IMR-90 (cell line): ENCODE results near the gene CA7. TPM values are rescaled to one million over a fixed set of nuclear protein-coding genes. Genes with fewer than 3 reads are reported as not detected.
A peak's percentile ranks its signal among the peaks of the same experiment; 100 is the strongest.

Experiments
- ATAC-seq: fragments of 200-7000 bp; cut with Tn5 transposase; 2 replicates; pipeline ENCODE4 v1.9.1; 2020; ENCODE audit warnings: low read depth, mild to moderate bottlenecking, moderate library complexity
- Bru-seq: library from RNA; stranded (reverse); fragments of 400-500 nt; gene quantifications from one replicate; lab custom pipeline; 2021; lab: Mats Ljungman, UMichigan
- BruChase-seq, 2 experiments: library from RNA; stranded (reverse); fragments of 400-500 nt; gene quantifications; one replicate each; lab custom pipeline; 2021; lab: Mats Ljungman, UMichigan
- BruUV-seq: library from RNA; stranded (reverse); fragments of 400-500 nt; replicated peaks from 2 replicates; lab custom pipeline; 2021; lab: Mats Ljungman, UMichigan
- CTCF ChIA-PET: fragments of 300-600 bp; formaldehyde crosslinking; extraction: SDS; loops from one replicate; lab custom pipeline; 2021; ENCODE audit warnings: antibody characterized with exemption; lab: Yijun Ruan, JAX
- POLR2A ChIA-PET: fragments of 300-600 bp; sonication (Branson Sonifier 250); formaldehyde crosslinking; loops from one replicate; lab custom pipeline; 2022; ENCODE audit warnings: antibody characterized with exemption; ENCODE audit not compliant: unreplicated experiment; lab: Charles Lee
- DNase-seq: peaks from one replicate; pipeline ENCODE4 v3.0.0; 2013
- H2AFZ ChIP-seq: replicated peaks from 2 replicates; pipeline ENCODE3; 2013; ENCODE audit warnings: low read length, mild to moderate bottlenecking; ENCODE audit not compliant: poor library complexity
- H2AK5ac ChIP-seq: 2 replicates; pipeline ENCODE4 v1.6.1; 2013; ENCODE audit warnings: low read depth, low read length, inconsistent platforms
- H2AK9ac ChIP-seq: replicated peaks from 2 replicates; pipeline ENCODE3; 2013; ENCODE audit warnings: mild to moderate bottlenecking, low read depth, low read length, moderate library complexity; ENCODE audit not compliant: poor library complexity
- H2BK120ac ChIP-seq: 2 replicates; pipeline ENCODE4 v1.6.1; 2013; ENCODE audit warnings: low read depth, low read length, inconsistent platforms
- H2BK15ac ChIP-seq: 3 replicates; pipeline ENCODE4 v1.6.1; 2013; ENCODE audit warnings: low read depth, low read length, inconsistent platforms
- H2BK20ac ChIP-seq: 2 replicates; pipeline ENCODE4 v1.6.1; 2013; ENCODE audit warnings: low read depth, mild to moderate bottlenecking, inconsistent platforms, low read length, moderate library complexity
- H2BK5ac ChIP-seq: 2 replicates; pipeline ENCODE4 v1.6.1; 2013; ENCODE audit warnings: mild to moderate bottlenecking, low read depth, low read length, inconsistent platforms; ENCODE audit not compliant: poor library complexity, severe bottlenecking
- H3K14ac ChIP-seq: replicated peaks from 2 replicates; pipeline ENCODE4 v1.6.1; 2013; ENCODE audit warnings: low read depth, low read length, inconsistent platforms
- H3K18ac ChIP-seq: 2 replicates; pipeline ENCODE4 v1.6.1; 2013; ENCODE audit warnings: low read depth, low read length, control low read depth
- H3K23ac ChIP-seq: 2 replicates; pipeline ENCODE4 v1.6.1; 2013; ENCODE audit warnings: low read depth, low read length, inconsistent platforms
- H3K27ac ChIP-seq: 2 replicates; pipeline ENCODE4 v1.5.1; 2013; ENCODE audit warnings: mild to moderate bottlenecking, control low read depth, low read length; ENCODE audit not compliant: insufficient read depth
- H3K27me3 ChIP-seq: 2 replicates; pipeline ENCODE4 v1.6.1; 2013; ENCODE audit warnings: low read length; ENCODE audit not compliant: control insufficient read depth, insufficient read depth
- H3K36me3 ChIP-seq: 2 replicates; pipeline ENCODE4 v1.6.1; 2013; ENCODE audit warnings: low read length, mixed read lengths; ENCODE audit not compliant: control insufficient read depth, insufficient read depth
- H3K4ac ChIP-seq: 2 replicates; pipeline ENCODE4 v1.6.1; 2013; ENCODE audit warnings: low read depth, low read length, inconsistent platforms
- H3K4me1 ChIP-seq: 2 replicates; pipeline ENCODE4 v1.6.1; 2013; ENCODE audit warnings: low read length, mixed read lengths; ENCODE audit not compliant: control insufficient read depth, insufficient read depth
- H3K4me2 ChIP-seq: 2 replicates; pipeline ENCODE4 v1.6.1; 2013; ENCODE audit warnings: low read depth, mild to moderate bottlenecking, control low read depth, low read length, moderate library complexity
- H3K4me3 ChIP-seq: 2 replicates; pipeline ENCODE4 v1.5.1; 2013; ENCODE audit warnings: low read depth, mild to moderate bottlenecking, control low read depth, low read length, moderate library complexity; ENCODE audit not compliant: insufficient read depth
- H3K56ac ChIP-seq: 2 replicates; pipeline ENCODE4 v1.6.1; 2013; ENCODE audit warnings: low read length, inconsistent platforms; ENCODE audit not compliant: insufficient read depth; ENCODE audit errors: extremely low read depth
- H3K79me1 ChIP-seq, 2 experiments: 2 replicates each; pipeline ENCODE4 v1.6.1; 2013; ENCODE audit warnings: low read length in 2 of 2, inconsistent platforms in 1 of 2, low read depth in 1 of 2
- H3K9ac ChIP-seq: 2 replicates; pipeline ENCODE4 v1.6.1; 2013; ENCODE audit warnings: low read depth, low read length, control low read depth
- H3K9me1 ChIP-seq: 2 replicates; pipeline ENCODE4 v1.6.1; 2013; ENCODE audit warnings: low read length, inconsistent platforms; ENCODE audit not compliant: insufficient read depth
- H3K9me3 ChIP-seq: 2 replicates; pipeline ENCODE4 v1.6.1; 2013; ENCODE audit warnings: low read length; ENCODE audit not compliant: control insufficient read depth, insufficient read depth
- H4K20me1 ChIP-seq: 2 replicates; pipeline ENCODE4 v1.6.1; 2013; ENCODE audit warnings: low read length, inconsistent platforms; ENCODE audit not compliant: insufficient read depth
- H4K5ac ChIP-seq: 2 replicates; pipeline ENCODE4 v1.6.1; 2013; ENCODE audit warnings: mild to moderate bottlenecking, low read depth, low read length, control low read depth
- H4K8ac ChIP-seq, 2 experiments: 2 replicates each; pipeline ENCODE4 v1.6.1; 2013; ENCODE audit warnings: low read depth in 2 of 2, low read length in 2 of 2, control low read depth in 1 of 2, inconsistent platforms in 1 of 2
- H4K91ac ChIP-seq: 2 replicates; pipeline ENCODE4 v1.6.1; 2013; ENCODE audit warnings: low read depth, low read length, inconsistent platforms; ENCODE audit not compliant: insufficient read depth
- BHLHE40 ChIP-seq: fragments of 150-350 bp; IDR thresholded peaks from 2 replicates; pipeline ENCODE4 v1.6.1; 2016; ENCODE audit warnings: mild to moderate bottlenecking, low read depth, low read length
- CEBPB ChIP-seq: IDR thresholded peaks from 2 replicates; pipeline ENCODE4 v1.6.1; 2012; ENCODE audit warnings: low read depth, low read length, improper control_type of control experiment
- CTCF ChIP-seq: conservative IDR thresholded peaks from 2 replicates; pipeline ENCODE4 v1.5.1; 2012; ENCODE audit warnings: mild to moderate bottlenecking, low read depth, low read length, improper control_type of control experiment
- ELK1 ChIP-seq: fragments of 150-350 bp; IDR thresholded peaks from 2 replicates; pipeline ENCODE4 v1.6.1; 2016; ENCODE audit warnings: low read depth, mild to moderate bottlenecking, low read length, moderate library complexity, borderline replicate concordance
- FOS ChIP-seq: fragments of 150-350 bp; IDR thresholded peaks from 2 replicates; pipeline ENCODE4 v1.6.1; 2016; ENCODE audit warnings: low read depth, low read length
- MAFK ChIP-seq: IDR thresholded peaks from 2 replicates; pipeline ENCODE4 v1.6.1; 2012; ENCODE audit warnings: low read depth, low read length, improper control_type of control experiment
- MAZ ChIP-seq: IDR thresholded peaks from 2 replicates; pipeline ENCODE4 v1.6.1; 2012; ENCODE audit warnings: low read depth, mild to moderate bottlenecking, low read length, improper control_type of control experiment, moderate library complexity, borderline replicate concordance
- MXI1 ChIP-seq: IDR thresholded peaks from 2 replicates; pipeline ENCODE4 v1.6.1; 2012; ENCODE audit warnings: low read depth, mild to moderate bottlenecking, low read length, moderate library complexity, borderline replicate concordance
- NFE2L2 ChIP-seq: fragments of 150-350 bp; IDR thresholded peaks from 2 replicates; pipeline ENCODE4 v1.6.1; 2016; ENCODE audit warnings: low read depth, mild to moderate bottlenecking, low read length
- POLR2A ChIP-seq: IDR thresholded peaks from 2 replicates; pipeline ENCODE4 v1.6.1; 2012; ENCODE audit warnings: mild to moderate bottlenecking, low read depth, low read length
- RAD21 ChIP-seq: IDR thresholded peaks from 2 replicates; pipeline ENCODE4 v1.6.1; 2012; ENCODE audit warnings: low read length, improper control_type of control experiment
- RFX5 ChIP-seq: IDR thresholded peaks from 2 replicates; pipeline ENCODE4 v1.8.0; 2012; ENCODE audit warnings: low read depth, mild to moderate bottlenecking, low read length, moderate library complexity
- SMC3 ChIP-seq: fragments of 150-350 bp; IDR thresholded peaks from 2 replicates; pipeline ENCODE4 v1.6.1; 2016; ENCODE audit warnings: low read depth, mild to moderate bottlenecking, antibody characterized with exemption, low read length, moderate library complexity
- WGBS, 2 experiments: methylation state at CpG; one replicate each; pipeline versions ENCODE4 v1.1.5 to v1.1.7; 2013; ENCODE audit warnings: missing lambda C conversion rate in 2 of 2; ENCODE audit not compliant: insufficient read length in 1 of 2; ENCODE audit errors: extremely low coverage in 2 of 2; 5-methylcytosine and 5-hydroxymethylcytosine counted together
- dilution Hi-C: fragments of 300-500 bp; cut with HindIII; formaldehyde crosslinking; loops from one replicate; pipeline ENCODE4 v1.14.3; 2018; ENCODE audit warnings: low sequenced_read_pairs; ENCODE audit not compliant: unreplicated experiment
- in situ Hi-C: fragments of 300-500 bp; cut with MboI; formaldehyde crosslinking; loops from 3 replicates; pipeline ENCODE4 v1.14.3; 2019; ENCODE audit warnings: low sequenced_read_pairs, inconsistent platforms, mixed read lengths
- intact Hi-C: fragments of 100-400 bp; cut with micrococcal nuclease; formaldehyde crosslinking; loops from 2 replicates; pipeline ENCODE4 v1.10.0; 2022
- long read RNA-seq: library from polyadenylated mRNA; unstranded; transcript quantifications from one replicate; pipeline ENCODE4 v2.0.0, GENCODE V29; 2021; ENCODE audit not compliant: unreplicated experiment
- polyA plus RNA-seq, 3 experiments: library from polyadenylated mRNA; depleted of rRNA; stranded (reverse); fragments of >200 nt; gene quantifications; 2 replicates each; pipeline ENCODE4 v1.2.3, GENCODE V29; 2012; ENCODE audit warnings: low replicate concordance in 1 of 3
- total RNA-seq: library from RNA; depleted of rRNA; stranded (reverse); fragments of >200 nt; gene quantifications from 2 replicates; pipeline ENCODE4 v1.2.3, GENCODE V29; 2012; rRNA removed
- TF ChIP-seq, protein P1 (sequence below): fragments of 150-350 bp; IDR thresholded peaks from 2 replicates; pipeline ENCODE4 v1.6.1; 2017; ENCODE audit warnings: mild to moderate bottlenecking, antibody characterized with exemption, low read length, low read depth

Gene CA7
- total RNA-seq (not detected in 2 replicates), polyA plus RNA-seq (2012; rRNA removed) (not detected in 2 replicates), Bru-seq, nascent RNA (not detected), BruChase-seq, experiment 1, labeled RNA remaining after a 6-hour chase (not detected), BruChase-seq, experiment 2, labeled RNA remaining after a 2-hour chase (not detected)
- 0.08 TPM in 1 of 2 replicates, not detected in the other for polyA plus RNA-seq (2012; cell fraction: cytosol; rRNA removed)
- polyA plus RNA-seq (2012; cell fraction: nucleus; rRNA removed; ENCODE audit: low replicate concordance), result not detected in 2 replicates
- long read RNA-seq, result 0 reads

DNA sequence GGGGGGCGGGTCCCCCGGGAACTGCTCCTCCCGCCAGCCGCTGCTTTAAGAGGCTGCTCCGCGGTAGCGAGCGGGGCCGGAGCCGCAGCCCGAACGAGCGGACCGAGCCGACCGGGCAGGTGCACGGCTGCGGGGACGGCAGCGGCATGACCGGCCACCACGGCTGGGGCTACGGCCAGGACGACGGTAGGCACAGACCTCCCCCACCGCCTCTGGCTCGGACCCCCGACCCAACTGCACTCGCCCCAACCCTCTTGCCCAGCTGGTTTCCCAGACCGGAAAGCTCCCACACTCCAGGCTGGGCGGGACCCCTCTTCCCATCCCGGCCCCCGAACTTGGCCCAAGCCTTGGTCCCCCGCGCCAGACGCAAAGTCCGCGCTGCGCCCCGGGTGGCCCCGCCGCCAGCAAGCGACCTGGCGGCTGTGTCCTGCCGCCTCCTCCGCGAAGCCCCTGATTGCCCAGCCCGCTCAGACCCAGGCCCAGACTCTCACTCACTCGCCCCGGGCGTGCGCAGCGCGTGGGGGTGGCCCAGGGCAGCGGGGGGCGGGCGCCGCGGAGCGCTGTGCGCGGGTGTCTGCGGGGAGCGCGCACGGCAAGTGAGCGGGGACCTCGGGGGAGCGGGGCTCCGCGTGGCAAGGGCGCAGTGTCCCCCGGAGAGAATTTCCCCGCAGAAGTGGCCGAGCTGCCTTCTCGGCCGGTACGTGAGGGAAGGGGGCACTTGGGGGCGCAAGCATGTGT is at the start of gene CA7:
Gene CA7, plus strand, starts transcription at position 73 of the 738 bp plus-strand sequence. Its CDS starts 74 bp downstream, at position 147.
- no peak within 1 kb of the TSS for H3K56ac ChIP-seq
- H3K9me1 ChIP-seq, result 0 out of 2 replicates have a peak, but pooled peaks cover 3% of the 10 kb centered on the region
- H4K8ac ChIP-seq, result no peak within 1 kb of the TSS
- in situ Hi-C loops (no loop called here), dilution Hi-C loops (no loop called here), intact Hi-C loops (no loop called here)
- H3K36me3 ChIP-seq, result no peaks in the 10 kb centered on the region
- H3K27ac ChIP-seq, result no peak within 1 kb of the TSS
- no peak within 1 kb of the TSS for H3K9ac ChIP-seq
- no peak within 1 kb of the TSS for H3K4ac ChIP-seq
- H2BK20ac ChIP-seq, result no peak within 1 kb of the TSS
- BruUV-seq, result no TSS peak
- ATAC-seq (peak; percentile 66), DNase-seq (no peak)
- peak within 1 kb of the TSS; percentile 5 for H2AK9ac ChIP-seq
- no peaks in the 10 kb centered on the region; the same call in 1 of the 2 replicates for H3K4me1 ChIP-seq
- no peak within 1 kb of the TSS for H3K14ac ChIP-seq
- no peaks in the 10 kb centered on the region for H4K20me1 ChIP-seq
- peaks cover 83% of the 10 kb centered on the region for H3K27me3 ChIP-seq
- 0% methylated on average over 14 of the region's 79 CpGs; no CpG with 5 or more reads in 1 of the 2 experiments for WGBS, 2 experiments
- no peak within 1 kb of the TSS for H3K18ac ChIP-seq
- H2BK15ac ChIP-seq, result no peak within 1 kb of the TSS
- H2AFZ ChIP-seq, result peak within 1 kb of the TSS; percentile 81
- H3K4me3 ChIP-seq, result peak within 1 kb of the TSS; percentile 30
- peak within 1 kb of the TSS; percentile 15; the same call in 1 of the 2 replicates for H3K23ac ChIP-seq
- peak within 1 kb of the TSS; percentile 78 for H3K4me2 ChIP-seq
- CTCF ChIA-PET, result no interaction called here
- POLR2A ChIA-PET, result no interaction called here
- H2BK120ac ChIP-seq, result no peak within 1 kb of the TSS
- no peaks in the 10 kb centered on the region for H3K9me3 ChIP-seq
- H2BK5ac ChIP-seq, result no peak within 1 kb of the TSS
- no peak within 1 kb of the TSS for H2AK5ac ChIP-seq
- no peaks in the 10 kb centered on the region for H3K79me1 ChIP-seq
- no peak within 1 kb of the TSS for H4K91ac ChIP-seq
- H4K5ac ChIP-seq, result no peak within 1 kb of the TSS
- TF ChIP-seq MAZ (no peak), CTCF (no peak), BHLHE40 (no peak), RFX5 (no peak), MAFK (no peak), FOS (no peak), ELK1 (no peak), MXI1 (no peak), POLR2A (no peak), CEBPB (no peak), SMC3 (no peak), NFE2L2 (no peak), RAD21 (no peak)
- TF ChIP-seq, protein P1, sequence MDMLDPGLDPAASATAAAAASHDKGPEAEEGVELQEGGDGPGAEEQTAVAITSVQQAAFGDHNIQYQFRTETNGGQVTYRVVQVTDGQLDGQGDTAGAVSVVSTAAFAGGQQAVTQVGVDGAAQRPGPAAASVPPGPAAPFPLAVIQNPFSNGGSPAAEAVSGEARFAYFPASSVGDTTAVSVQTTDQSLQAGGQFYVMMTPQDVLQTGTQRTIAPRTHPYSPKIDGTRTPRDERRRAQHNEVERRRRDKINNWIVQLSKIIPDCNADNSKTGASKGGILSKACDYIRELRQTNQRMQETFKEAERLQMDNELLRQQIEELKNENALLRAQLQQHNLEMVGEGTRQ, result no peak
